GM19397 (cell line): ENCODE results near the gene DLEC1.

Experiments used
- ATAC-seq: cut with Tn5 transposase; IDR thresholded peaks from one replicate; pipeline ENCODE4 v1.9.1; 2021; ENCODE audit warnings: mild to moderate bottlenecking, moderate library complexity; ENCODE audit not compliant: unreplicated experiment

Gene DLEC1

GRCh38 chr3:38118421-38119247 lies 79.6 kb downstream of the DLEC1 start:
- ATAC-seq = no peak

GRCh38 chr3:38119248-38119544 lies 80.2 kb downstream of the DLEC1 start:
- no peak for ATAC-seq

- no peak for ATAC-seq
These were observed 81.0 kb downstream of the DLEC1 start for GRCh38 chr3:38119821-38120692.

GRCh38 chr3:38120693-38121450 lies 81.9 kb downstream of the DLEC1 start:
- no peak for ATAC-seq

GRCh38 chr3:38121451-38121831 lies 82.4 kb downstream of the DLEC1 start:
- ATAC-seq = no peak

GRCh38 chr3:38121832-38122461 lies 82.9 kb downstream of the DLEC1 start:
- ATAC-seq = no peak

GRCh38 chr3:38122712-38123290 lies 83.8 kb downstream of the DLEC1 start:
- no peak for ATAC-seq

GRCh38 chr3:38124324-38125122 lies 85.5 kb downstream of the DLEC1 start:
- ATAC-seq = no peak

- no peak for ATAC-seq
These were observed 86.5 kb downstream of the DLEC1 start for GRCh38 chr3:38125305-38126120.

- no peak for ATAC-seq
These were observed 87.3 kb downstream of the DLEC1 start for GRCh38 chr3:38126121-38126892.

GRCh38 chr3:38127611-38128302 lies 88.7 kb downstream of the DLEC1 start:
- no peak for ATAC-seq

- ATAC-seq = no peak
These were observed 89.3 kb downstream of the DLEC1 start for GRCh38 chr3:38128303-38128655.

GRCh38 chr3:38129058-38129457 lies 90.0 kb downstream of the DLEC1 start:
- ATAC-seq = no peak

- ATAC-seq = no peak
These were observed 91.6 kb downstream of the DLEC1 start for GRCh38 chr3:38130631-38131065.

GRCh38 chr3:38131621-38132369 lies 92.8 kb downstream of the DLEC1 start:
- ATAC-seq = no peak

- ATAC-seq = no peak
These were observed 94.2 kb downstream of the DLEC1 start for GRCh38 chr3:38133209-38133556.
